GM10266 (cell line): ENCODE measurements around the gene VEGFD.

Experiments used
- DNase-seq: peaks from one replicate; pipeline ENCODE4 v3.0.0; 2012; ENCODE audit errors: extremely low spot score
- TF ChIP-seq, protein P1 (sequence below): IDR thresholded peaks from 2 replicates; pipeline ENCODE4 v1.5.1; 2012; ENCODE audit warnings: mild to moderate bottlenecking, low read depth; ENCODE audit not compliant: control insufficient read depth, insufficient read depth; ENCODE audit errors: missing control alignments

VEGFD gene

DNA sequence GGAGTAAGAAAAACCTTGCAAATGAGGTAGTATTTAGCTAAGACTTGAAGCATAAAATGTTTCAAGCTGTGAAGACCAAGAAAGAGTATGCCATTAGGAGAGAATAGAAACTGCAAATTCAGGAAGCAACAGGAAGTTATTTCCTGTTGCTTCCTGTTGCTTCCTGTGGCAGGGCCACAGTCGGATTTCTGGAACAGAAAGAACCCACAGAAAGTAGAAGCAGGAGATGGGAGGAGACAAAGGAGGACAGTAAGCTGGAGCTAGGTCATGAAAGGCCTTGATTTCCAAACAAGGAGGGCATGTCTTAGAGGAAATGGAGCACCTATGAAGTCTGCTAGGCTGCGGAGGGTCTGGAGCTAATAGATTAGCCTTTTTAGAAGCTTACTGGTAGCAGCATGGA lies 86.0 kb downstream of the VEGFD start:
- TF ChIP-seq, protein P1, sequence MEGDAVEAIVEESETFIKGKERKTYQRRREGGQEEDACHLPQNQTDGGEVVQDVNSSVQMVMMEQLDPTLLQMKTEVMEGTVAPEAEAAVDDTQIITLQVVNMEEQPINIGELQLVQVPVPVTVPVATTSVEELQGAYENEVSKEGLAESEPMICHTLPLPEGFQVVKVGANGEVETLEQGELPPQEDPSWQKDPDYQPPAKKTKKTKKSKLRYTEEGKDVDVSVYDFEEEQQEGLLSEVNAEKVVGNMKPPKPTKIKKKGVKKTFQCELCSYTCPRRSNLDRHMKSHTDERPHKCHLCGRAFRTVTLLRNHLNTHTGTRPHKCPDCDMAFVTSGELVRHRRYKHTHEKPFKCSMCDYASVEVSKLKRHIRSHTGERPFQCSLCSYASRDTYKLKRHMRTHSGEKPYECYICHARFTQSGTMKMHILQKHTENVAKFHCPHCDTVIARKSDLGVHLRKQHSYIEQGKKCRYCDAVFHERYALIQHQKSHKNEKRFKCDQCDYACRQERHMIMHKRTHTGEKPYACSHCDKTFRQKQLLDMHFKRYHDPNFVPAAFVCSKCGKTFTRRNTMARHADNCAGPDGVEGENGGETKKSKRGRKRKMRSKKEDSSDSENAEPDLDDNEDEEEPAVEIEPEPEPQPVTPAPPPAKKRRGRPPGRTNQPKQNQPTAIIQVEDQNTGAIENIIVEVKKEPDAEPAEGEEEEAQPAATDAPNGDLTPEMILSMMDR, result no peak
- no peak for DNase-seq
